Peyer's patch (tissue), 4 donors: ENCODE results near the gene LAMTOR2.

Experiments used
- CTCF ChIP-seq, 6 experiments: fragments of 450-650 bp in 4 of 6; fragments of 200-600 bp in 2 of 6; sonication (generic) in 1 of 6; IDR thresholded peaks; one replicate each; pipeline ENCODE4 v1.5.1; 2017 to 2019; ENCODE audit warnings: antibody characterized with exemption in 6 of 6, mild to moderate bottlenecking in 3 of 6, moderate library complexity in 1 of 6
- POLR2A ChIP-seq, 2 donors: fragments of 450-650 bp; IDR thresholded peaks; one replicate each; pipeline ENCODE4 v1.5.1; 2017; ENCODE audit warnings: antibody characterized with exemption in 2 of 2, mild to moderate bottlenecking in 2 of 2, moderate library complexity in 2 of 2

DNA sequence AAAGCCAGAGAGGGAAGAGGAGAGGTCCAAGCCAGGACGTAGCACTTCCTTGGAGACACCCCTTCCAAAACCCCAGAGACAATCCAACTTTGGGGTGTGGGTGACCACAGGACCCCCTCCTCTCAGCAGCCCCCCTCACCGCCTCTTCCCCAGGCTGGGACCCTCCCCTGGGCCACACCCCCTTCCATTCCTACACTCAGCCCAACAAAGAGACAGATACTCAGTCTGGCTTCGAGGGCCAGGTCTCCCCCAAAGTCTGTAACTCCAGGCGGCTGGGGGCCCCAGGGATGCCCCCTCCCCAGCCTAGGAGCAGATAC, 26.2 kb downstream of the LAMTOR2 start:
- TF ChIP-seq CTCF (IDR thresholded peaks at IDR 0.05) (no peak), POLR2A (IDR thresholded peaks at IDR 0.05) (no peak)
